Lower lobe of right lung (tissue), 2 donors: ENCODE measurements around the gene PSAP. TPM values are rescaled to one million over a fixed set of nuclear protein-coding genes. Genes with fewer than 3 reads are reported as not detected.

Experiments used
- ATAC-seq, 2 donors: fragments of 200-7000 bp; cut with Tn5 transposase; one replicate each; pipeline ENCODE4 v1.9.1; 2020 to 2022; ENCODE audit warnings: mild to moderate bottlenecking in 2 of 2, moderate library complexity in 2 of 2
- DNase-seq: peaks from one replicate; pipeline ENCODE4 v3.0.0-alpha.2; 2020
- H3K27ac ChIP-seq: fragments of 200-600 bp; one replicate; pipeline ENCODE4 v1.8.0; 2022
- H3K27me3 ChIP-seq: fragments of 200-600 bp; one replicate; pipeline ENCODE4 v1.8.0; 2022; ENCODE audit warnings: low read depth
- H3K36me3 ChIP-seq: fragments of 200-600 bp; one replicate; pipeline ENCODE4 v1.8.0; 2022; ENCODE audit warnings: mild to moderate bottlenecking
- H3K4me1 ChIP-seq: fragments of 200-600 bp; one replicate; pipeline ENCODE4 v1.8.0; 2022
- H3K4me3 ChIP-seq: fragments of 200-600 bp; one replicate; pipeline ENCODE4 v1.8.0; 2022; ENCODE audit warnings: mild to moderate bottlenecking
- H3K9me3 ChIP-seq: fragments of 200-600 bp; one replicate; pipeline ENCODE4 v1.8.0; 2022
- CTCF ChIP-seq: fragments of 200-600 bp; IDR thresholded peaks from one replicate; pipeline ENCODE4 v1.8.0; 2022; ENCODE audit warnings: antibody characterized with exemption, mild to moderate bottlenecking
- intact Hi-C: fragments of 100-400 bp; cut with DNase I; formaldehyde crosslinking; loops from one replicate; pipeline ENCODE4 v1.11.0; 2022
- total RNA-seq: library from RNA; stranded (reverse); fragmentation: NEBNext Ultra II Directional; extraction: Animal tissue kit (Norgen Biotek cat#: 25700); gene quantifications from one replicate; pipeline ENCODE4 v1.2.1, GENCODE V29; 2021
- donor health status: DM: no; HTN: yes; CAD: no; lungs with severe emphysema.

Gene PSAP
- total RNA-seq, 1 donor from 2014 or later, result 2,019 TPM

- Histone ChIP-seq H3K4me3 (no peak overlapping the region), H3K27ac (no peak overlapping the region), H3K9me3 (no peaks in the 10 kb centered on the region), H3K4me1 (no peaks in the 10 kb centered on the region), H3K27me3 (no peaks in the 10 kb centered on the region), H3K36me3 (no peaks in the 10 kb centered on the region)
- intact Hi-C loops, result no loop called here
- TF ChIP-seq CTCF, result no peak
- ATAC-seq (peak in 1 of 2 donors; percentile 41), DNase-seq (no peak)
These were observed 61.2 kb downstream of the PSAP start for GRCh38 chr10:71789871-71790270.

GRCh38 chr10:71788954-71789353 is 62.1 kb downstream of the PSAP start:
- intact Hi-C loops, result no loop called here
- no peak for ATAC-seq
- DNase-seq, result no peak
- Histone ChIP-seq H3K9me3 (no peaks in the 10 kb centered on the region), H3K4me3 (no peak overlapping the region), H3K4me1 (no peaks in the 10 kb centered on the region), H3K27ac (no peak overlapping the region), H3K36me3 (no peaks in the 10 kb centered on the region), H3K27me3 (no peaks in the 10 kb centered on the region)
- TF ChIP-seq CTCF, result no peak

- DNase-seq, result peak; percentile 33
- H3K4me1 ChIP-seq, result peaks cover 14% of the 10 kb centered on the region
- H3K27ac ChIP-seq, result no peak overlapping the region
- no peaks in the 10 kb centered on the region for H3K36me3 ChIP-seq
- no peaks in the 10 kb centered on the region for H3K27me3 ChIP-seq
- H3K9me3 ChIP-seq, result no peaks in the 10 kb centered on the region
- H3K4me3 ChIP-seq, result no peak overlapping the region
- no peak for ATAC-seq
- no peak for TF ChIP-seq CTCF
- intact Hi-C loops, result no loop called here
These were observed 66.3 kb downstream of the PSAP start for GRCh38 chr10:71784679-71785272.

GRCh38 chr10:71783917-71784678 is 67.0 kb downstream of the PSAP start:
- TF ChIP-seq CTCF, result no peak
- Histone ChIP-seq H3K4me1 (peaks cover 14% of the 10 kb centered on the region), H3K9me3 (no peaks in the 10 kb centered on the region), H3K27me3 (no peaks in the 10 kb centered on the region), H3K36me3 (no peaks in the 10 kb centered on the region), H3K4me3 (no peak overlapping the region), H3K27ac (no peak overlapping the region)
- no peak for ATAC-seq
- DNase-seq, result peak; percentile 29
- intact Hi-C loops, result no loop called here

- peak in 1 of 2 donors; percentile 19 for ATAC-seq
- peak; percentile 56 for DNase-seq
- no peak overlapping the region for H3K27ac ChIP-seq
These were observed 68.0 kb downstream of the PSAP start for GRCh38 chr10:71782917-71783490.

More at GRCh38 chr10:71782917-71783490, 68.0 kb downstream of the PSAP start:
- H3K4me1 ChIP-seq, result peaks cover 14% of the 10 kb centered on the region
- no peaks in the 10 kb centered on the region for H3K27me3 ChIP-seq
- no peaks in the 10 kb centered on the region for H3K9me3 ChIP-seq
- no peak for TF ChIP-seq CTCF
- no peaks in the 10 kb centered on the region for H3K36me3 ChIP-seq
- H3K4me3 ChIP-seq, result no peak overlapping the region
- intact Hi-C loops, result no loop called here
